K562 (cell line): Measurements from ENCODE around the gene BRWD1. TPM values are rescaled to one million over a fixed set of nuclear protein-coding genes. Genes with fewer than 3 reads are reported as not detected.

Experiments
- ATF1 ChIP-seq, 2 experiments: fragments of 450-650 bp in 1 of 2; IDR thresholded peaks; 2 replicates each; pipeline ENCODE4 v1.6.1; 2016; ENCODE audit warnings: missing compliant biosample characterization in 1 of 2, missing genetic modification characterization in 1 of 2
- C11orf30 ChIP-seq: fragments of 450-650 bp; IDR thresholded peaks from 2 replicates; pipeline ENCODE4 v1.6.1; 2016; ENCODE audit warnings: low read depth, mild to moderate bottlenecking
- CBX1 ChIP-seq: sonication (generic); IDR thresholded peaks from 2 replicates; pipeline ENCODE4 v1.6.1; 2016; ENCODE audit warnings: antibody characterized with exemption, low read depth, mild to moderate bottlenecking
- CHD2 ChIP-seq: IDR thresholded peaks from 2 replicates; pipeline ENCODE4 v1.6.1; 2011; ENCODE audit warnings: low read depth, low read length
- EGR1 ChIP-seq: fragments of 450-650 bp; conservative IDR thresholded peaks from 2 replicates; pipeline ENCODE4 v1.6.1; 2017; ENCODE audit warnings: mild to moderate bottlenecking
- HDGF ChIP-seq: fragments of 450-650 bp; IDR thresholded peaks from 2 replicates; pipeline ENCODE4 v1.6.1; 2016
- HNRNPLL ChIP-seq: fragments of 200-400 bp; formaldehyde crosslinking; IDR thresholded peaks from 2 replicates; pipeline ENCODE4 v1.6.1; 2017; ENCODE audit warnings: low read length, low read depth, mild to moderate bottlenecking; ENCODE audit not compliant: poor library complexity, severe bottlenecking
- IRF2 ChIP-seq: sonication (generic); formaldehyde crosslinking; IDR thresholded peaks from 2 replicates; pipeline ENCODE4 v1.8.1; 2022; ENCODE audit warnings: mild to moderate bottlenecking, missing genetic modification reagents
- MECOM ChIP-seq: fragments of 250-450 bp; sonication (Bioruptor Pico); IDR thresholded peaks from 2 replicates; pipeline ENCODE4 v1.8.0; 2022; ENCODE audit warnings: inconsistent platforms
- MEF2A ChIP-seq: IDR thresholded peaks from 2 replicates; pipeline ENCODE4 v1.6.1; 2011; ENCODE audit warnings: low read depth, mild to moderate bottlenecking, low read length, moderate library complexity; ENCODE audit not compliant: control insufficient read depth
- NCOA1 ChIP-seq: fragments of 450-650 bp; IDR thresholded peaks from 2 replicates; pipeline ENCODE4 v1.6.1; 2016; ENCODE audit warnings: low read depth
- PCBP2 ChIP-seq: fragments of 200-400 bp; formaldehyde crosslinking; IDR thresholded peaks from 2 replicates; pipeline ENCODE4 v1.6.1; 2018; ENCODE audit warnings: low read length, low read depth, mild to moderate bottlenecking, moderate library complexity; ENCODE audit not compliant: poor library complexity, severe bottlenecking
- SAFB ChIP-seq: fragments of 200-400 bp; formaldehyde crosslinking; IDR thresholded peaks from 2 replicates; pipeline ENCODE4 v1.6.1; 2017; ENCODE audit warnings: low read depth, low read length, borderline replicate concordance
- SIN3B ChIP-seq: fragments of 450-650 bp; IDR thresholded peaks from 2 replicates; pipeline ENCODE4 v1.6.1; 2017; ENCODE audit warnings: low read depth, mild to moderate bottlenecking, moderate library complexity
- SP1 ChIP-seq: sonication (generic); formaldehyde crosslinking; IDR thresholded peaks from 2 replicates; pipeline ENCODE4 v1.8.1; 2022; ENCODE audit warnings: mild to moderate bottlenecking, missing genetic modification reagents
- ZNF274 ChIP-seq: IDR thresholded peaks from 2 replicates; pipeline ENCODE4 v1.6.1; 2011; ENCODE audit warnings: low read depth, mild to moderate bottlenecking, low read length, moderate library complexity, borderline replicate concordance
- ZNF347 ChIP-seq: fragments of 450-650 bp; formaldehyde crosslinking; IDR thresholded peaks from 2 replicates; pipeline ENCODE4 v1.4.0; 2020; ENCODE audit warnings: low read depth, mild to moderate bottlenecking, moderate library complexity
- polyA plus RNA-seq, 8 experiments: library from polyadenylated mRNA; depleted of rRNA in 4 of 8; stranded (reverse) in 5 of 8; unstranded in 3 of 8; fragments of >200 nt; fragmentation: Nextera tagmentation in 2 of 8; fragmentation: Illumina TruSeq in 1 of 8; extraction: Ambion mirVana in 2 of 8; extraction: Trizol in 1 of 8; gene quantifications; 2 replicates each; pipeline versions ENCODE4 v1.2.1 to v1.2.3, GENCODE V29; 2011 to 2014; ENCODE audit warnings: inconsistent platforms in 1 of 8, missing spikeins in 1 of 8
- total RNA-seq, 7 experiments: library from RNA; depleted of rRNA in 6 of 7; stranded (reverse); fragments of >200 nt in 6 of 7; fragmentation: Illumina TruSeq in 2 of 7; extraction: Trizol in 2 of 7; gene quantifications; 2 replicates each; pipeline versions ENCODE4 v1.2.1 to v1.2.3, GENCODE V29; 2011 to 2021; ENCODE audit warnings: low replicate concordance in 1 of 7
- TF ChIP-seq, protein P1 (sequence below): fragments of 250-450 bp; sonication (Bioruptor Pico); IDR thresholded peaks from 2 replicates; pipeline ENCODE4 v1.5.0; 2020; ENCODE audit warnings: mild to moderate bottlenecking
- TF ChIP-seq, protein P2 (sequence below): sonication (generic); formaldehyde crosslinking; IDR thresholded peaks from 2 replicates; pipeline ENCODE4 v1.4.0; 2020; ENCODE audit warnings: mild to moderate bottlenecking, missing genetic modification reagents
- TF ChIP-seq, protein P3 (sequence below): fragments of 450-650 bp; formaldehyde crosslinking; IDR thresholded peaks from 2 replicates; pipeline ENCODE4 v1.4.0; 2020; ENCODE audit warnings: mild to moderate bottlenecking, moderate library complexity
- TF ChIP-seq, protein P4 (sequence below): sonication (generic); IDR thresholded peaks from 2 replicates; pipeline ENCODE4 v1.6.1; 2016

Gene BRWD1
- total and polyA plus RNA-seq, 9 of the 15 experiments (the other 6 are each of a cell fraction or from before 2014, with no cell fraction given) = 10.1 to 60.2 (median 34.1) TPM

DNA sequence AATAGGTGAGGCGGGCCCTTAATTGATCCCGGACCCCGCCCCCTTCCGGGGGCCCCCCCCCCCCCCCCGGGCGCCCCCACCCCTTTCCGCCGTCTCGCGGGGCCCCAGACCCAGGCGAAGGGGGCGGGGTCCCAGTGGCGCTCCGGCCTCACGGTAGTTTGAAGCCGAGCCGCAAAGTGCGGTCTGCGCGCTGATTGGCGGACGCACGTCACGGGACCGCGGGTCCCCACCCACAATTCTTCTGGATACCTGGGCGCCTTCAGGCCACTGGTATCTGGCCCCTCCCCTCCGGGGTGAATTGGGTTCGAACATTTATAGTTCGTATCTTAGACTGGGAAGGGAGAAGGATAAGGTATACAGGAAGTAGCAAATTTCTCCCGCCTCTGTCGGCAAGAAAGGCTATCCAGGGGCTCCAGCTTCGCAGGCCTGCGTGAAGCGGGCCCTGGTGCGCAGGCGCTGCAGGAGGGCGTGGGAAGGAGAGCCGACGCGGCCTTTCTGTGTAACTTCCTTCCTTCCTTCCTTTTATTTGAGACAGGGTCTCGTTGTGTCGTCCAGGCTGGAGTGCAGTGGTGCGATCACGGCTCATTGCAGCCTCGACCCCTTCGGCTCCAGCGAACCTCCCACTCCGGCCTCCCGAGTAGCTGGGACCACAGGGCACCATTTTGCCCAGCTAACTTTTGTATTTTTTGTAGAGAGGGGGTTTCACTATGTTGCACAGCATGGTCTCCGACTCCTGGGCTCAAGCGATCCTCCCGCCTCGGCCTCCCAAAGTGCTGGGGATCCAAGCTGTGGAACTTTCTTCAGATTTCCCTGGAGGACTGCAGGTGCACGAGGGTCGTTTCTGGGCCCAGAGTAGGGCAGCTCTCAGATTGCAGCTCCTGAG is 36.0 kb upstream of the BRWD1 start (continued):
- TF ChIP-seq ATF1 (CRISPR knock-in tag; IDR thresholded peaks at IDR 0.05) (no peak), ATF1 (tag; IDR thresholded peaks at IDR 0.05) (peak; percentile 86), CHD2 (peak; percentile 83), SIN3B (0 out of 2 replicates have a peak, but pooled peaks have one; percentile 32), HDGF (0 out of 2 replicates have a peak, but pooled peaks have one; percentile 15), SAFB (peak; percentile 69; the same call in 1 of the 2 replicates), NCOA1 (0 out of 2 replicates have a peak, but pooled peaks have one; percentile 46), ZNF274 (no peak), C11orf30 (peak; percentile 64), HNRNPLL (peak; percentile 70), CBX1 (peak; percentile 93; the same call in 1 of the 2 replicates), ZNF347 (CRISPR knock-in tag) (no peak), EGR1 (peak; percentile 85), MEF2A (0 out of 2 replicates have a peak, but pooled peaks have one; percentile 30), MECOM (CRISPR knock-in tag) (peak; percentile 6; the same call in 1 of the 2 replicates), IRF2 (CRISPR knock-in tag) (no peak), SP1 (CRISPR knock-in tag) (peak; percentile 87), PCBP2 (no peak)
- TF ChIP-seq, protein P1, sequence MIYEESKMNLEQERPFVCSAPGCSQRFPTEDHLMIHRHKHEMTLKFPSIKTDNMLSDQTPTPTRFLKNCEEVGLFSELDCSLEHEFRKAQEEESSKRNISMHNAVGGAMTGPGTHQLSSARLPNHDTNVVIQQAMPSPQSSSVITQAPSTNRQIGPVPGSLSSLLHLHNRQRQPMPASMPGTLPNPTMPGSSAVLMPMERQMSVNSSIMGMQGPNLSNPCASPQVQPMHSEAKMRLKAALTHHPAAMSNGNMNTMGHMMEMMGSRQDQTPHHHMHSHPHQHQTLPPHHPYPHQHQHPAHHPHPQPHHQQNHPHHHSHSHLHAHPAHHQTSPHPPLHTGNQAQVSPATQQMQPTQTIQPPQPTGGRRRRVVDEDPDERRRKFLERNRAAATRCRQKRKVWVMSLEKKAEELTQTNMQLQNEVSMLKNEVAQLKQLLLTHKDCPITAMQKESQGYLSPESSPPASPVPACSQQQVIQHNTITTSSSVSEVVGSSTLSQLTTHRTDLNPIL (CRISPR knock-in tag) = no peak
- TF ChIP-seq, protein P2, sequence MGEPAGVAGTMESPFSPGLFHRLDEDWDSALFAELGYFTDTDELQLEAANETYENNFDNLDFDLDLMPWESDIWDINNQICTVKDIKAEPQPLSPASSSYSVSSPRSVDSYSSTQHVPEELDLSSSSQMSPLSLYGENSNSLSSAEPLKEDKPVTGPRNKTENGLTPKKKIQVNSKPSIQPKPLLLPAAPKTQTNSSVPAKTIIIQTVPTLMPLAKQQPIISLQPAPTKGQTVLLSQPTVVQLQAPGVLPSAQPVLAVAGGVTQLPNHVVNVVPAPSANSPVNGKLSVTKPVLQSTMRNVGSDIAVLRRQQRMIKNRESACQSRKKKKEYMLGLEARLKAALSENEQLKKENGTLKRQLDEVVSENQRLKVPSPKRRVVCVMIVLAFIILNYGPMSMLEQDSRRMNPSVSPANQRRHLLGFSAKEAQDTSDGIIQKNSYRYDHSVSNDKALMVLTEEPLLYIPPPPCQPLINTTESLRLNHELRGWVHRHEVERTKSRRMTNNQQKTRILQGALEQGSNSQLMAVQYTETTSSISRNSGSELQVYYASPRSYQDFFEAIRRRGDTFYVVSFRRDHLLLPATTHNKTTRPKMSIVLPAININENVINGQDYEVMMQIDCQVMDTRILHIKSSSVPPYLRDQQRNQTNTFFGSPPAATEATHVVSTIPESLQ = no peak
- TF ChIP-seq, protein P3, sequence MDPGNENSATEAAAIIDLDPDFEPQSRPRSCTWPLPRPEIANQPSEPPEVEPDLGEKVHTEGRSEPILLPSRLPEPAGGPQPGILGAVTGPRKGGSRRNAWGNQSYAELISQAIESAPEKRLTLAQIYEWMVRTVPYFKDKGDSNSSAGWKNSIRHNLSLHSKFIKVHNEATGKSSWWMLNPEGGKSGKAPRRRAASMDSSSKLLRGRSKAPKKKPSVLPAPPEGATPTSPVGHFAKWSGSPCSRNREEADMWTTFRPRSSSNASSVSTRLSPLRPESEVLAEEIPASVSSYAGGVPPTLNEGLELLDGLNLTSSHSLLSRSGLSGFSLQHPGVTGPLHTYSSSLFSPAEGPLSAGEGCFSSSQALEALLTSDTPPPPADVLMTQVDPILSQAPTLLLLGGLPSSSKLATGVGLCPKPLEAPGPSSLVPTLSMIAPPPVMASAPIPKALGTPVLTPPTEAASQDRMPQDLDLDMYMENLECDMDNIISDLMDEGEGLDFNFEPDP = no peak
- TF ChIP-seq, protein P4, sequence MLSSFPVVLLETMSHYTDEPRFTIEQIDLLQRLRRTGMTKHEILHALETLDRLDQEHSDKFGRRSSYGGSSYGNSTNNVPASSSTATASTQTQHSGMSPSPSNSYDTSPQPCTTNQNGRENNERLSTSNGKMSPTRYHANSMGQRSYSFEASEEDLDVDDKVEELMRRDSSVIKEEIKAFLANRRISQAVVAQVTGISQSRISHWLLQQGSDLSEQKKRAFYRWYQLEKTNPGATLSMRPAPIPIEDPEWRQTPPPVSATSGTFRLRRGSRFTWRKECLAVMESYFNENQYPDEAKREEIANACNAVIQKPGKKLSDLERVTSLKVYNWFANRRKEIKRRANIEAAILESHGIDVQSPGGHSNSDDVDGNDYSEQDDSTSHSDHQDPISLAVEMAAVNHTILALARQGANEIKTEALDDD = no peak
